Lung (tissue), 12 donors: ENCODE results near the gene CDK16. TPM values are rescaled to one million over a fixed set of nuclear protein-coding genes. Genes with fewer than 3 reads are reported as not detected.

Experiments used
- ATAC-seq: fragments of 200-7000 bp; cut with Tn5 transposase; one replicate; pipeline ENCODE4 v1.9.1; 2020; ENCODE audit warnings: moderate number of reproducible peaks; ENCODE audit not compliant: insufficient read depth, low FRiP score
- DNase-seq, 3 donors: peaks; one replicate each; pipeline ENCODE4 v3.0.0-alpha.2; 2013 to 2017
- H3K27ac ChIP-seq, 2 donors: one replicate each; pipeline ENCODE4 v1.5.1; 2013; ENCODE audit warnings: mild to moderate bottlenecking in 2 of 2, moderate library complexity in 2 of 2, control low read depth in 1 of 2, inconsistent platforms in 1 of 2, low read depth in 1 of 2, low read length in 1 of 2
- H3K27me3 ChIP-seq, 3 donors: one replicate each; pipeline ENCODE4 v1.5.1; 2013; ENCODE audit warnings: low read length in 2 of 3; ENCODE audit not compliant: control insufficient read depth in 3 of 3, insufficient read depth in 3 of 3
- H3K36me3 ChIP-seq, 4 donors: one replicate each; pipeline ENCODE4 v1.5.1; 2013; ENCODE audit warnings: low read length in 4 of 4, mild to moderate bottlenecking in 1 of 4, moderate library complexity in 1 of 4; ENCODE audit not compliant: control insufficient read depth in 4 of 4, insufficient read depth in 4 of 4
- H3K4me1 ChIP-seq, 5 donors: one replicate each; pipeline ENCODE4 v1.5.1; 2013; ENCODE audit warnings: low read length in 5 of 5, mild to moderate bottlenecking in 2 of 5, moderate library complexity in 1 of 5; ENCODE audit not compliant: control insufficient read depth in 5 of 5, insufficient read depth in 5 of 5
- H3K4me3 ChIP-seq: one replicate; pipeline ENCODE4 v1.5.1; 2013; ENCODE audit warnings: mild to moderate bottlenecking, control low read depth, moderate library complexity
- H3K9ac ChIP-seq, 2 donors: one replicate each; pipeline ENCODE4 v1.5.1; 2013; ENCODE audit warnings: low read length in 2 of 2, control low read depth in 1 of 2; ENCODE audit not compliant: insufficient read depth in 1 of 2
- H3K9me3 ChIP-seq, 4 donors: one replicate each; pipeline ENCODE4 v1.5.1; 2013; ENCODE audit warnings: low read length in 3 of 4, mild to moderate bottlenecking in 1 of 4, moderate library complexity in 1 of 4; ENCODE audit not compliant: control insufficient read depth in 4 of 4, insufficient read depth in 3 of 4
- CTCF ChIP-seq: IDR thresholded peaks from 2 replicates; pipeline ENCODE4 v1.5.1; 2012; ENCODE audit warnings: mild to moderate bottlenecking; ENCODE audit errors: control extremely low read depth, extremely low read depth
- WGBS, 2 donors: extraction: QIAGEN DNeasy Blood & Tissue Kit; methylation state at CpG; one replicate each; pipeline ENCODE4 v1.1.7; 2013; 5-methylcytosine and 5-hydroxymethylcytosine counted together
- polyA plus RNA-seq, 2 donors: library from polyadenylated mRNA; stranded (reverse); fragments of 200-250 nt; gene quantifications; one replicate each; pipeline ENCODE4 v1.2.1, GENCODE V29; 2013
- total RNA-seq, 2 donors: library from RNA; depleted of rRNA in 1 of 2; stranded (reverse); fragments of >200 nt in 1 of 2; gene quantifications; one replicate each; pipeline ENCODE4 v1.2.1, GENCODE V29; 2014 to 2021
- donor health status: control.
- donor health status: control.
- donor health status: Bipolar disorder and iron deficiency.
- donor health status: healthy.
- donor health status: DM: yes; HTN: yes; CAD: no.

CDK16 gene
- total and polyA plus RNA-seq, 4 donors = 50.1 to 93.5 (median 60.5) TPM

- H3K9ac ChIP-seq = no peak overlapping the region
- peaks cover 0 to 4% (median 0%) of the 10 kb centered on the region in 5 donors for H3K4me1 ChIP-seq
- no peak for DNase-seq
- peaks cover 4 to 39% (median 23%) of the 10 kb centered on the region in 4 donors for H3K36me3 ChIP-seq
- no peak for ATAC-seq
- H3K27me3 ChIP-seq = peaks cover 0 to 53% (median 18%) of the 10 kb centered on the region in 3 donors
- H3K4me3 ChIP-seq = no peak overlapping the region
- no peak overlapping the region for H3K27ac ChIP-seq
- WGBS, 2 donors = 94 to 100% methylated on average over 11 to 12 of the region's 12 CpGs
- TF ChIP-seq CTCF = no peak
- H3K9me3 ChIP-seq = peaks cover 0 to 2% (median 0%) of the 10 kb centered on the region in 4 donors
Observed at GRCh38 chrX:47239898-47240545, 21.5 kb downstream of the CDK16 start.

GRCh38 chrX:47240619-47241018 is 22.1 kb downstream of the CDK16 start:
- no peak for ATAC-seq
- TF ChIP-seq CTCF = no peak
- 90 to 93% methylated on average over 6 to 7 of the region's 7 CpGs for WGBS, 2 donors
- Histone ChIP-seq H3K36me3 (peaks cover 4 to 40% (median 24%) of the 10 kb centered on the region in 4 donors), H3K27ac (no peak overlapping the region), H3K27me3 (peaks cover 0 to 49% (median 18%) of the 10 kb centered on the region in 3 donors), H3K4me3 (no peak overlapping the region), H3K4me1 (no peaks in the 10 kb centered on the region), H3K9me3 (peaks cover 0 to 2% (median 0%) of the 10 kb centered on the region in 4 donors), H3K9ac (no peak overlapping the region)
- no peak for DNase-seq

- 94 to 96% methylated on average over 18 of the region's 18 CpGs for WGBS, 2 donors
- Histone ChIP-seq H3K9ac (no peak overlapping the region), H3K4me1 (no peaks in the 10 kb centered on the region), H3K27ac (no peak overlapping the region), H3K36me3 (peaks cover 4 to 47% (median 27%) of the 10 kb centered on the region in 4 donors), H3K27me3 (peaks cover 0 to 51% (median 15%) of the 10 kb centered on the region in 3 donors), H3K4me3 (no peak overlapping the region), H3K9me3 (peaks cover 0 to 2% (median 0%) of the 10 kb centered on the region in 4 donors)
- ATAC-seq (no peak), DNase-seq (no peak)
- no peak for TF ChIP-seq CTCF
Observed at GRCh38 chrX:47241201-47242011, 22.9 kb downstream of the CDK16 start.
